ENCODE results near the gene NKD1.

NKD1 gene

DNA sequence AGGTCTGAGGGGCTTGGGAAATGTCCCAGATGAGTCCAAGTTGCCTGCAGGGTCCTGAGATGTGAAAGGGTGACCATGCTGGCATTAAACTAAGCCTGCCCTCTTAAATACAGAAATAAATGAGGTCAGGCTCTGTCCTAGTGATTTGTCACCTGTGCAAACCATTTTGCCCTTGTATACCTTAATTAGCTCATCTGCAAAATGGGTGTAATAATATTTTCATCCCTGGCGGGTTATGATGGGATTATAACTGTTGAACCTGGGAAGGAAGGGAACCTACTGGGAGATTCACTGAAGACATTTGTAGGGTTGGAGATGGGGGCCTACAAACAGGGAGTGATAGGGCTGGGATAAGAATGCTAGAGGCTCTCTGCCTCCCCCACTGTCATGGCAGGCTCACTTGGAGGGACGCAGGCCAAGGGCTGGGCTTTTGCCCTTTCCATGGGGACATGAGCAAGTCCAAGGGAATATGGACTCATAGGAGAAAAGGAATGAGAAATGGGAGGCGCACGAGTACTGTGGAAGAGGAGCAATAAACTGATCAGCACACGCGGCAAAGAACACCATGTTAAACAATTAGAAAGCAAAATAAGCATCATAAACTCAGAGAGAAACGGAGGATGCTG is 4.4 kb downstream of the NKD1 start:
- no peak for DNase-seq (ENCODE audit: low read depth)
- TF ChIP-seq, protein P1, sequence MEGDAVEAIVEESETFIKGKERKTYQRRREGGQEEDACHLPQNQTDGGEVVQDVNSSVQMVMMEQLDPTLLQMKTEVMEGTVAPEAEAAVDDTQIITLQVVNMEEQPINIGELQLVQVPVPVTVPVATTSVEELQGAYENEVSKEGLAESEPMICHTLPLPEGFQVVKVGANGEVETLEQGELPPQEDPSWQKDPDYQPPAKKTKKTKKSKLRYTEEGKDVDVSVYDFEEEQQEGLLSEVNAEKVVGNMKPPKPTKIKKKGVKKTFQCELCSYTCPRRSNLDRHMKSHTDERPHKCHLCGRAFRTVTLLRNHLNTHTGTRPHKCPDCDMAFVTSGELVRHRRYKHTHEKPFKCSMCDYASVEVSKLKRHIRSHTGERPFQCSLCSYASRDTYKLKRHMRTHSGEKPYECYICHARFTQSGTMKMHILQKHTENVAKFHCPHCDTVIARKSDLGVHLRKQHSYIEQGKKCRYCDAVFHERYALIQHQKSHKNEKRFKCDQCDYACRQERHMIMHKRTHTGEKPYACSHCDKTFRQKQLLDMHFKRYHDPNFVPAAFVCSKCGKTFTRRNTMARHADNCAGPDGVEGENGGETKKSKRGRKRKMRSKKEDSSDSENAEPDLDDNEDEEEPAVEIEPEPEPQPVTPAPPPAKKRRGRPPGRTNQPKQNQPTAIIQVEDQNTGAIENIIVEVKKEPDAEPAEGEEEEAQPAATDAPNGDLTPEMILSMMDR (IDR thresholded peaks at IDR 0.05; ENCODE audit: control insufficient read depth, extremely low read depth, insufficient read depth) = no peak
- no peak overlapping the region for H3K4me3 ChIP-seq (ENCODE audit: low read depth, low read length)

DNA sequence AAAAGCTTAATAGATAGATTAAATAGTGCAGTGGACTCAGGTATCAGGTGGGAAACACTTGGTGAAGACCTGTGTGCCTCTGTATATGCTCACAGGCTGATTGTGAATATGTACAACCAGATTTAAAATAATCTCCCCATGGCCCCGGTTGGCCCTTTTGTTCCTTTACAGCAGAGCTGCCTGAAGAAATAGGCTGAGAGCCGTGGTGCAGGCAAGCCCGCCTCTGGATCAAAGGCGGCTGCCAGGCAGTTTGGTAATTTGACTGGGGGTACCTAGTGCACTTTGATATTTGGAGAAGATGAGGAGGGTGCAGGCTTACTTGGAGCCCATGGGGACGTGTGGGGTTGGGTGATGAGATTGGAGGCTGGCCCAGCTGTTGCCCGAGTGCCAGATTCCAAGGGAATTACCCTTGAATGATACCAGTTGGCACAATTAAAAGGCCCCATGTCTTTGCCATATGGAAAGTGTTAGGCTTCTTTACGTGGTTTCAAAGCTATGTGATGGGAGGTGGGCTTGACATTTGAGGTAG is 5.0 kb downstream of the NKD1 start:
- H3K4me3 ChIP-seq (ENCODE audit: low read depth, low read length) = no peak overlapping the region
- no peak for DNase-seq (ENCODE audit: low read depth)
- TF ChIP-seq, protein P1 (IDR thresholded peaks at IDR 0.05; ENCODE audit: control insufficient read depth, extremely low read depth, insufficient read depth) = no peak

DNA sequence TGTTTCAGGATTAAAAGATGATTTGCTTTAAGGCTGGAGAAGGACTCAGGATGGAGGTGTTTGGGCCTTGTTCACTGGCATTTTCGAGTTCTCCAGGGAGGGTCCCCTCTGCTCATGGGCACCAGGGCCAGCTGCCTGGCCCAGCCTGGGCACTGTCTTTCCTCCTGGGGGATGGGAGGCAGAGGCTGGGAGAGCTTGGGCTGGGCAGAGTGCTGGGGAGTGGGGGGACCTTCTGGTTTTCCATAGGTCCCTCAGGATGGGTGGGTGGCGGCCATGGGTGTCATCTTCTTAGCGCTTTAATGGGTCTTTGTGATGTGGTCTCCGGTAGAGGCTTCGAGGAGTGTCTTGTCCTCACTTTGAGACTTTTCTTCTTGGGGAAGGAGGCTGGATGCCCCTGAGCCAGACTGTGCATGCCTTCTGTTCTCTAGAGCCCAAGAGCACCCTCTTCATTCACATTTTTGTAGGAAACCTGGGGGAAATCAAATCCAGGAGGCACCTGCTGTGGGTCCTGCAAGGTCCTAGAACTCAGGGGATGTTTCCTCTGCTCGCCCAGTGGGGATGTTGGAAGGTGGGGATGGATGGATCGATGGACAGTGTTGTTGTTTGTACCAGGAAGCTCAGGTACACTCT is 5.7 kb downstream of the NKD1 start:
- H3K4me3 ChIP-seq (ENCODE audit: low read depth, low read length) = no peak overlapping the region
- DNase-seq (ENCODE audit: low read depth) = no peak
- TF ChIP-seq, protein P1 (IDR thresholded peaks at IDR 0.05; ENCODE audit: control insufficient read depth, extremely low read depth, insufficient read depth) = no peak

DNA sequence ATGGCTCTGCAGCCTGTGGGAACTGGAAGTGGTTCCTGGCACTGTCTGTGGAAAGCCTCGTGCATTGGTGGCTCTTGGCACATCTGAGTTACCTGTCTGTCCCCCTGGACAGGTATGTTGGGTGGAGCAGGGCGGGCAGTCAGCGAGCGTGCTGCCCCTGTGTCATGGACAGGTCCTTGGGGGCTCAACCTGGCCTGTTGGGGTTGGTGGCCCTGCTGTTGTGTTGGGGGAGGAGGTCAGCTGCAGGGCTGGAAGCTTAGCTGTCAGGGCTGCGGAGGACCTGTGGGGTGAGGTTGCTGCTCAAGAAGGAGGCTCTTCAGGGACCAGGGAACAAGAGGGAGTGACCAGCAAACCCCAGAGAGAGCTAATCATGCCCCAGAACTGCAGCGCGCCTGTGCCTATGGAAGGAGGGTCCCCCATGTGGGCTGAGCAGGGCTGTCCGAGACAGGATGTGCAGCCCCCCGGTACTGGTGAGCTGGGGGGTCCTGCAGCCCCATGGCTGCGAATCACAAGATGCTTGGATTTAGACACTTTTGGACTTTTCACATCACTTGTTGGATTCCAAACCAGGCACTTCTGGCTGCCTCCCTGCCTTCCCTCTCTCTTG is 7.2 kb downstream of the NKD1 start:
- DNase-seq (ENCODE audit: low read depth) = no peak
- TF ChIP-seq, protein P1 (IDR thresholded peaks at IDR 0.05; ENCODE audit: control insufficient read depth, extremely low read depth, insufficient read depth) = no peak
- H3K4me3 ChIP-seq (ENCODE audit: low read depth, low read length) = no peak overlapping the region

DNA sequence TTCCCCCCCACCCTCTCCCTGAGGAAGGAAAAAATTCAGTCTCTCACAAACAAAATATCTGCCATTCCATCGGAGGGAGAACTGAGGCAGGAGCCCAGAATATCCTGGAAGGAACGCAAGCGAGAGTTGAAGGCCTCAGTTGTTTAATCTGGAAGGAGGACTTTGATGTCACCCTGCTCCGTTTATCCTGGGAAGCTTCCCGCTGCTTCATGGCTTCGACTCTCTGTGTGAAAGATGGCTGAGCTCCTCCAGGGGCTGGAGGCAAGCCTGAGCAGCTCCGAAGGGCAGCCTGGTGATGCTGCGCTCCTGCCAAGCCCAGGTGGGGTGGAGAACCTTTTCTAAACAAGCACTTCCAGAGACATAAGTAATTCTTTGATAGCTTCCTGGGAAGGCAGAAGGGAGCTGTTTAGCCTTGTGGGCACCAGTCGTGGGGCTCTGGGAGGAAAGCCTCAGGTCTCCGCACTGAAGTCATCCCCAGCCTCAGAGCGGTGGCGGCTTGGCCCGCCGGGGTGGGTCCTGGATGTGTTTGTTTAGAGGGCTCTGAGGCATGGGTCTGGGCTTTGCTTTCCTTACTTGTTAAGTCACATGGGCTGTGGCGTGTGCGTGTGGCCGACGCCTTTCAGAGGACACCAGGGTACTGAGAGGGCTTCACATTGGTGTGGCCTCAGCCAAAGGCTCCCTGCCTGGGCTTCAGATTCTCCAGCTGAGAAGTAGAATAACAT is 7.9 kb downstream of the NKD1 start:
- no peak for DNase-seq (ENCODE audit: low read depth)
- no peak overlapping the region for H3K4me3 ChIP-seq (ENCODE audit: low read depth, low read length)
- TF ChIP-seq, protein P1 (IDR thresholded peaks at IDR 0.05; ENCODE audit: control insufficient read depth, extremely low read depth, insufficient read depth) = no peak

DNA sequence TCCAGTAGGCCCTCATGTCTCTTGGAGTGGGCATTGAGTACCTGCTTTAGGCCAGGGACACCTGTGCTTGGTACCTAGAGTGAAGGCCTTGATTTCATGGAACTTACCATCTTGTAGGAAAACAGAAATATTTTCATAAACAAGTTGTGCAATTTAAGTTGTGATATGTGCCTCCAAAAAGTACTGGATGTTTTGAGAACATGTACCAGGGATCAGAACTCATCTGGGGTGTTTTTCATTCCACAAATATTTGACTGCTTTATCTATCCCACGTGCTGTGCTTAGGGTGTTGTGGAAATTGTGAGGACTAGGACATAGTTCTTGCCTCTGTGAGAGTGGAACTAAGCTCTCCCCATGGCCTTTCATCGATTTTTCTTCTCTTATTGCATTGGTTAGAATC is 8.8 kb downstream of the NKD1 start:
- no peak overlapping the region for H3K4me3 ChIP-seq (ENCODE audit: low read depth, low read length)
- TF ChIP-seq, protein P1 (IDR thresholded peaks at IDR 0.05; ENCODE audit: control insufficient read depth, extremely low read depth, insufficient read depth) = no peak
- no peak for DNase-seq (ENCODE audit: low read depth)
